Retinal pigment epithelial cell (primary cell): ENCODE results near the gene UBAC2.
A peak's percentile ranks its signal among the peaks of the same experiment; 100 is the strongest.

Experiments
- DNase-seq: peaks from one replicate; pipeline ENCODE4 v3.0.0-alpha.2; 2010; ENCODE audit warnings: low read depth
- H3K4me3 ChIP-seq: 2 replicates; pipeline ENCODE4 v1.5.1; 2011; ENCODE audit warnings: mild to moderate bottlenecking, low read length, control low read depth, moderate library complexity
- CTCF ChIP-seq: conservative IDR thresholded peaks from 2 replicates; pipeline ENCODE4 v1.5.1; 2011; ENCODE audit warnings: low read depth, low read length, control low read depth, inconsistent platforms

UBAC2 gene

GRCh38 chr13:99196466-99197116 is 4.1 kb upstream of the UBAC2 start:
- peak; percentile 22 for TF ChIP-seq CTCF
- no peak for DNase-seq
- no peak overlapping the region for H3K4me3 ChIP-seq

GRCh38 chr13:99197117-99197651 is 3.5 kb upstream of the UBAC2 start:
- TF ChIP-seq CTCF: no peak
- no peak overlapping the region for H3K4me3 ChIP-seq
- no peak for DNase-seq

GRCh38 chr13:99199541-99200431 is 868 bp upstream of the UBAC2 start:
- no peak for DNase-seq
- peak overlapping the region; percentile 92 for H3K4me3 ChIP-seq
- TF ChIP-seq CTCF: no peak

- no peak for TF ChIP-seq CTCF
- no peak overlapping the region for H3K4me3 ChIP-seq
- no peak for DNase-seq
Observed at GRCh38 chr13:99203601-99204579, 3.2 kb downstream of the UBAC2 start.

- DNase-seq: no peak
- H3K4me3 ChIP-seq: no peak overlapping the region
- no peak for TF ChIP-seq CTCF
Observed at GRCh38 chr13:99205621-99206220, 5.1 kb downstream of the UBAC2 start.

GRCh38 chr13:99206226-99206625 is 5.6 kb downstream of the UBAC2 start:
- no peak for TF ChIP-seq CTCF
- no peak for DNase-seq
- H3K4me3 ChIP-seq: no peak overlapping the region
